HG03565 (cell line): Measurements from ENCODE around the gene EPHA2.

Experiments
- ATAC-seq: cut with Tn5 transposase; IDR thresholded peaks from one replicate; pipeline ENCODE4 v1.9.1; 2021; ENCODE audit warnings: mild to moderate bottlenecking, moderate library complexity; ENCODE audit not compliant: unreplicated experiment

Gene EPHA2

GRCh38 chr1:16076031-16076864 is 79.6 kb downstream of the EPHA2 start:
- no peak for ATAC-seq

- ATAC-seq, result no peak
Measured at GRCh38 chr1:16075337-16076030, 80.4 kb downstream of the EPHA2 start.
